ENCODE data around the gene RANBP1.

The RANBP1 gene

GRCh38 chr22:20076627-20077172 lies 39.2 kb upstream of the RANBP1 start:
- TF ChIP-seq CTCF (IDR thresholded peaks at IDR 0.05; ENCODE audit: borderline replicate concordance, control extremely low read depth, extremely low read depth, insufficient read depth, missing control alignments) = no peak
- in situ Hi-C loops (cut with MboI; ENCODE audit: low sequenced_read_pairs, unreplicated experiment) = no loop called here
- no peak for DNase-seq (ENCODE audit: low spot score)

DNA sequence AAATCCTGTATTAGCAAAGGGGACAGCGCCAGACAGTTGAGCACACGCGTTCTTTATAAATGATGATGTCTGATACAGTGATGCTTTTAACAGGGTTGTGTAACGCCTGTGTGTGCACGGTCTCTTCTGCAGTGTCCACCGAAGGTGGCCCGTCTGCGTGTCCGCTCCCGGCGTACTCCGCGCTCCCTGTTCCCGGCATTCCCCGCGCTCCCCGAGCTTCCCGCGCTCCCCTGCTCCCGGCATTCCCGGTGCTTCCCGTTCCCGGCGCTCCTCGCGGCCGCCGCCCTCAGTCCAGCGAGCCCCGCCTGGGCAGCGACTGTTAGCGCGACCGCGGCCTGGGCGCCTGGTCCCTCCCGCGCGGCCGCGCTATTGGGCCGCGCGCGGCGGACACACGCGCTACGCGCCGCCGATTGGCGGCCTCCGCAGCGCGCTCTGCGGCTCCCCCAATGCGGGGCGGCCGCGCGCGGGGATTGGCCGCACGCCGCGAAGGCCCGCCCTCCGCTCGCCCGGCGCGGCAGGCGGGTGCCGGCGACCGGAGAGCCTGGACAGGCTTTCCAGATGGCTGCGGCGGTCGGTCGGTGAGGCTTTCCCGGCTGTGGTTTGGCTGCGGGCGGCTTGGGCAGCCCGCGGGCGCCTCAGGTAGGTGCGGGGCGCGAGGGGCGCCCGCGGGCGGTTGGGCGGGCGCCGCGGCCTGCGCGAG lies 36.0 kb upstream of the RANBP1 start, which contains the start of gene DGCR8:
Gene DGCR8 (plus strand): TSS at position 497 of the 700 bp plus-strand sequence. CDS start 5,723 bp downstream, outside the sequence.
- peak; percentile 98 for DNase-seq (ENCODE audit: low spot score)
- no peak for TF ChIP-seq CTCF (IDR thresholded peaks at IDR 0.05; ENCODE audit: borderline replicate concordance, control extremely low read depth, extremely low read depth, insufficient read depth, missing control alignments)
- in situ Hi-C loops (cut with MboI; ENCODE audit: low sequenced_read_pairs, unreplicated experiment) = no loop called here

DNA sequence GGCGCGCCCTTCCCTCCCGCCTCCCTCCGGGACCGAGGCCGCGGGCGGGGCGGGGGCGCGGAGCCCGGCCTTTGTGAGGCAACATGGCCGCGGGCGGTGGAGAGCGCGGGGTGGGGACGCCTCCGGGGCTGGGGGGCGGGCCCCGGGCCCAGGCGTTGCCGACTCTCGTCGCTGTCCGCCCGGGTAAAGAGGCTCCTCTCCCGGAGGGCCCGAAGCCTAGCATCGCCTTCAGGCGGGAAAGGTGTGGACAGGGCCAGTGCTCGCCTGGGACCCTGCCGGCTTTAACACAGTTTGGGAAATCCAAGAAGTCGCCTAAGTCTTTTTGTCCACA lies 35.5 kb upstream of the RANBP1 start:
- DNase-seq (ENCODE audit: low spot score) = peak; percentile 90
- in situ Hi-C loops (cut with MboI; ENCODE audit: low sequenced_read_pairs, unreplicated experiment) = no loop called here
- TF ChIP-seq CTCF (IDR thresholded peaks at IDR 0.05; ENCODE audit: borderline replicate concordance, control extremely low read depth, extremely low read depth, insufficient read depth, missing control alignments) = no peak

- TF ChIP-seq CTCF (IDR thresholded peaks at IDR 0.05; ENCODE audit: borderline replicate concordance, control extremely low read depth, extremely low read depth, insufficient read depth, missing control alignments) = no peak
- in situ Hi-C loops (cut with MboI; ENCODE audit: low sequenced_read_pairs, unreplicated experiment) = no loop called here
- no peak for DNase-seq (ENCODE audit: low spot score)
These were observed 34.9 kb upstream of the RANBP1 start for GRCh38 chr22:20080776-20081654.

GRCh38 chr22:20083157-20083890 lies 32.6 kb upstream of the RANBP1 start:
- no peak for TF ChIP-seq CTCF (IDR thresholded peaks at IDR 0.05; ENCODE audit: borderline replicate concordance, control extremely low read depth, extremely low read depth, insufficient read depth, missing control alignments)
- no peak for DNase-seq (ENCODE audit: low spot score)
- in situ Hi-C loops (cut with MboI; ENCODE audit: low sequenced_read_pairs, unreplicated experiment) = no loop called here

All from GM13976 (cell line).